AG04449 (cell line): ENCODE results near the gene FIGN.

ENCODE experiments used
- CTCF ChIA-PET: fragments of 350-600 bp; formaldehyde crosslinking; extraction: SDS; loops from one replicate; lab custom pipeline; 2021; ENCODE audit warnings: antibody characterized with exemption; lab: Yijun Ruan, JAX
- POLR2A ChIA-PET: fragments of 400-600, 350-600 bp; formaldehyde crosslinking; extraction: SDS; loops from one replicate; lab custom pipeline; 2020; ENCODE audit warnings: antibody characterized with exemption, inconsistent platforms; lab: Yijun Ruan, JAX
- DNase-seq: peaks from one replicate; pipeline ENCODE4 v3.0.0-alpha.2; 2010; ENCODE audit warnings: low read depth, low spot score
- H3K4me3 ChIP-seq: 2 replicates; pipeline ENCODE4 v1.5.1; 2011; ENCODE audit warnings: low read depth, mild to moderate bottlenecking, control low read depth, low read length
- TF ChIP-seq, protein P1 (sequence below): IDR thresholded peaks from one replicate; pipeline ENCODE4 v1.5.1; 2011; ENCODE audit warnings: mild to moderate bottlenecking, moderate library complexity, low read length, control low read depth, inconsistent platforms; ENCODE audit not compliant: insufficient read depth; ENCODE audit errors: missing control alignments

Gene FIGN

DNA sequence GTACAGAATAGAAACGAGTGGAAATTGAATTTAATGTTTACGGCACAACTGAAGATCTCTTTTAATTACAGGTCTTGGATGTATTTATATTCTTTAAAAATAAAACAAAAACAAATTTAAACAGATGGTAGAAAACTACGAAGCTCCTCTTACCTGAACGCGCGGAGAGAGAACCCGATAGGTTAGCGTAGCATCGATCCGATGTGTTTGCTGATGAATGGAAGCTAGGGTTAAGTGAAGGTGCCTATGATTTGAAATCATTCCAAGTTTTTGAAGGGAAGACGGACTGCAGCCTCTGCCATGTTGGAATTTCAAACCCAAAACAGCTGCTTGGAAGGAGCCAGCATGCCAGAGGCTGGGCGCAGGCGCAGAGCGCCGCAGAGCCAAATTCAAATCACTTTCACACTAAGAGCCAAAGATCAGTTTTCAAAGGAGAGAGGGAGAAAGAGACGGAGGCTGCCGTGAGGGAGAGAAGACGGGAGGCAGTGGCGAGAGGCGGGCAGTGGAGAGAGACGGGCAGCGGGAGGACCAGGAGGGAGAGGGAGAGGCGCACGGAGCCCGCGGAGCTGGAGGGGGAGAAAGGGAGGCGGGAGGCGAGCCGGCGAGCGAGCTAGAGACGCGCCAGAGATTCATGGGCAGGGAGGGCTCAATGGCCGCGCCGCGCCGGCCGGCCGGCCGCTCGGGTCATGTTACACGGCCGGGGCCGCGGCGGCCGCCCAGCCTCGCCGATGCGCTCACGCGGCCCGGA lies at the start of gene FIGN:
TSS of gene FIGN (minus strand) at position 324 of the 748 bp plus-strand sequence. CDS start 1,081 bp downstream, outside the sequence.
- peak within 1 kb of the TSS; percentile 81 for H3K4me3 ChIP-seq
- ChIA-PET POLR2A (interaction anchor here (0.6 to 1.0 kb wide), 2 partner anchors 18 to 179 kb away, joined by 3 read pairs; no protein-coding TSS in a partner anchor), CTCF (no interaction called here)
- DNase-seq = peak; percentile 12
- TF ChIP-seq, protein P1, sequence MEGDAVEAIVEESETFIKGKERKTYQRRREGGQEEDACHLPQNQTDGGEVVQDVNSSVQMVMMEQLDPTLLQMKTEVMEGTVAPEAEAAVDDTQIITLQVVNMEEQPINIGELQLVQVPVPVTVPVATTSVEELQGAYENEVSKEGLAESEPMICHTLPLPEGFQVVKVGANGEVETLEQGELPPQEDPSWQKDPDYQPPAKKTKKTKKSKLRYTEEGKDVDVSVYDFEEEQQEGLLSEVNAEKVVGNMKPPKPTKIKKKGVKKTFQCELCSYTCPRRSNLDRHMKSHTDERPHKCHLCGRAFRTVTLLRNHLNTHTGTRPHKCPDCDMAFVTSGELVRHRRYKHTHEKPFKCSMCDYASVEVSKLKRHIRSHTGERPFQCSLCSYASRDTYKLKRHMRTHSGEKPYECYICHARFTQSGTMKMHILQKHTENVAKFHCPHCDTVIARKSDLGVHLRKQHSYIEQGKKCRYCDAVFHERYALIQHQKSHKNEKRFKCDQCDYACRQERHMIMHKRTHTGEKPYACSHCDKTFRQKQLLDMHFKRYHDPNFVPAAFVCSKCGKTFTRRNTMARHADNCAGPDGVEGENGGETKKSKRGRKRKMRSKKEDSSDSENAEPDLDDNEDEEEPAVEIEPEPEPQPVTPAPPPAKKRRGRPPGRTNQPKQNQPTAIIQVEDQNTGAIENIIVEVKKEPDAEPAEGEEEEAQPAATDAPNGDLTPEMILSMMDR = no peak

- ChIA-PET CTCF (no interaction called here), POLR2A (no interaction called here)
- TF ChIP-seq, protein P1 = no peak
- no peak overlapping the region for H3K4me3 ChIP-seq
- DNase-seq = no peak
These were observed 49.4 kb upstream of the FIGN start for GRCh38 chr2:163785162-163785561.

DNA sequence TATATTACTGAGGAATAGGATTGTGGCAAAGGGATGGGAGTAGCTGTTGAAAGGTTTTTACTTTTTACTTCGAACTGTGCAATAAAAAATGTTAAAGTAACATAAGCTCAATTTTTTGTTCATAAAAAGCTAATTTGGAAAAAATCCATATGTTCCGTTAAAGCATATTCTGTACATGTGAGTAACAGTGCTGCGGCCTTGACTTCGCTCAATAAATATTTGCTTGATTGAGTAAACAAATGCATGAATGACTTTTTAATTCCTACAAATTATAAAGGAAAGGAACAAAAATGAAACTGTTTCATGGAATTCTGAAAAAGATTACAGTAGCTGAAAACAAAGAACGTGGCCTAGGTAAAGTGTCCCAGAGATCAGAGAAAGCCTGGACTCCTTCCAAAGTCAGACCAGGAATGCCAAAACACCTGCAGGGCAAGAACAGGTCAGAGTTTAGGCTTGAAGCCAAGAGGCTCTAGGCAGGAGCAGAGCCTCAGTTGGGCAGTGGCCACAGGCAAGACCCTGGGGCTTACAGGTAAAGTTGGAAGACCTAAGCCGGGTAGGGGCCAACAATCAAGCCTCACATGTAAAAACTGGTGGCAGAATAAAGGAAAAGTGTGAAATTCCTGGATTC lies 44.3 kb upstream of the FIGN start:
- H3K4me3 ChIP-seq = no peak overlapping the region
- ChIA-PET CTCF (no interaction called here), POLR2A (no interaction called here)
- DNase-seq = no peak
- TF ChIP-seq, protein P1 = no peak

DNA sequence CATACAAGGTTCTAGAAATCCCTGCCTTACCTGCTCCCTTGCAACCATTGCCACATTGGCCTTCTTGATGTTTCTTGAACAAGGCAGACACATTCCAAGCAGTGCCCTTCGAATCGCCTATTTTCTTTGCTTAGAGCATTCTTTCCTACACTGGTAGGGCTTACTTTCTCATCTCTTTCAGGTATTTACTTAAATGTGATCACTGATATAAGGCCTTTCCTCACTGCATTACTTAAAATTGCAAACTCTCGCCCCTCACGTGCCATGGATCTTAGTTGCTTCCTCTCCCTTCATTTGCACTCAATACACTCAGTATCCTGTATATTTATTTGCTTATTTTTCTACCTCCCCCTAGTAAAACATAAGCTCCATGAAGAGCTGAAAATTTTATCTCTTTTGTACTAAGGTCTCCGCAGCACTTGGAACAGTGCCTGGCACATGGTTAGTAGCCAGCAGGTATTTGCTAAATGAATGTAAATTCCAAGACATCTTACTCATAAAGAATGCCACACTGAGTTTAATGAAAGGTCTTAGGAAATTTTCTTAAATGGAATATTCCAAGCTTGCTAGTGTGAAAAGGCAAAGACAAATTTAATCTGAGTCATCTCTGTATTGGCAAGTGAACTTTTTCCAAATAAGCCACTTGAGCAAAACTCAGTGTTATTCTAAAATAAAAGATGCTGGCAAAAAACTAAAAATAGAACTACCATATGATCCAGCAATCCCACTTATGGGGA lies 42.4 kb upstream of the FIGN start:
- peak; percentile 90 for DNase-seq
- H3K4me3 ChIP-seq = no peak overlapping the region
- TF ChIP-seq, protein P1 = no peak
- CTCF ChIA-PET = interaction anchor here (1.3 kb wide), 2 partner anchors 11 to 36 kb away, joined by 3 read pairs; no protein-coding TSS in a partner anchor
- POLR2A ChIA-PET = no interaction called here

DNA sequence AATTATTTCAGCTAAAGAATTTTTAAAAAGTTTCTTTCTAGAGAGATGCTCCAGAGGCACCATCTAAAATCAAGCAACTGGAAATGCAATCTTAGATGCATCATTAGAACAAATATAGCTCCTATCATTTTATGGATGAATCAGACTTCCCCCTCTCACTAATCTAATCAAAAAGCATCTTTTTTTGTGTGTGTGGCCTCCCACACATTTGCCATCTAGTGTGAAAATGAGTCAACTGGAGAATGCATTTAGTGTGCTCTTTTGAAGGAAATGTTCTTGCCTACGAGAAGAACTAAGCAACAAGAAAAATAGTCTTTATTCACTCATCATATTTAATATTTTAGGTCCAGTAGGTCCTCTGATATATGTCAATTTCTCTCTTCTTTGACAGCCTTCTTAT lies 39.5 kb upstream of the FIGN start:
- no peak for DNase-seq
- ChIA-PET POLR2A (no interaction called here), CTCF (no interaction called here)
- TF ChIP-seq, protein P1 = no peak
- no peak overlapping the region for H3K4me3 ChIP-seq

DNA sequence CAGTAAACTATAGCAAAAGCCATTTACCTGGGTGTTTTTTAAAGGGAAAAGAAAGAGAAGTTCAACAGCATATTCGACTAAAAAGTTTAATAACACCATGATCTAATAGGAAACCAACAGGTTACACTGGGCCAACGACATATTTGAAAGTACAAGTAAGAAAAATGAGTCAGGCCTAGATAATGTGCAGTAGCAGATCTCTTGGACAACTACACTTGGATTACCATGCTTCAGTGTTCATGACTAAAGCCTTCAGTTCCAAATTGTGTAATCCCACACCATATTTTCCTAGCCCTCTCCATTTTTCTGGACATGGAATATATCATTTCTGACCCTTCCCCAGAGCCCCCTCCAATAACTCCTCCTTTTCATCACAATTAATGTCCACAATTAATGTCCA lies 39.1 kb upstream of the FIGN start:
- CTCF ChIA-PET = no interaction called here
- no peak overlapping the region for H3K4me3 ChIP-seq
- DNase-seq = peak; percentile 72
- TF ChIP-seq, protein P1 = no peak
- POLR2A ChIA-PET = no interaction called here
